Stimulated activated CD4-positive, alpha-beta T cell treated with anti-CD3 and anti-CD28 coated beads, Interleukin-1b, Interleukin-23, amount 100 ng/mL, for 48 hours (primary cell): ENCODE results near the gene GALNT16.

Experiments
- DNase-seq: peaks from one replicate; pipeline ENCODE4 v3.0.0-alpha.2; 2020

GALNT16 gene

GRCh38 chr14:69318241-69318640 is 58.3 kb downstream of the GALNT16 start:
- no peak for DNase-seq

DNA sequence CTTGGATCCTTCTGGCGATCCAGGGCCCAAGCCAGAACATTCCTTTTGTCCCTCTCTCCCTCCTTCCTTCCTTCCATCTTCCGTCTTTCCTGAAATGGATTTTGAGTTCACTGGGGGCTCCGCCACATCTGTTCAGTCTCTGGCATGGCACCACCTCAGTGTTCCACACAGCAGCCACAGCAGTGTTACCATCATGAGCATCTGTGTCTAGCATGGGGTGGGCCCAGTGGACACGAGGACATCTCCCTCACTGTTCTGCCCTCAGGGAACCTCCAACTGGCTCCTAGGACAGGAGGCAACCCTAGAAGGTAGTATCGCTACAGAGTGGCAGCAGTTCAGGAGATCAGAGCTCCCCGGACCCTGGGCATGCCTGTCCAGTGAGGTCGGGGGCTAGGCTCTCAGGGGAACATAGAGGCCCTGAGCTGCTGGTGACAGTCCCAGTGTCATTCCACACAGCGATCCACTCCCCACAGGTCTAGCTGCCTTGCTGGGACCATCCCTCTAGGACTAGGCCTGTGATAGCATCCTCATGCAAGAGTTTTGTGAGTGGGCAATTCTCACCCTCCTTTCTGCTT is 59.0 kb downstream of the GALNT16 start:
- DNase-seq: no peak

DNA sequence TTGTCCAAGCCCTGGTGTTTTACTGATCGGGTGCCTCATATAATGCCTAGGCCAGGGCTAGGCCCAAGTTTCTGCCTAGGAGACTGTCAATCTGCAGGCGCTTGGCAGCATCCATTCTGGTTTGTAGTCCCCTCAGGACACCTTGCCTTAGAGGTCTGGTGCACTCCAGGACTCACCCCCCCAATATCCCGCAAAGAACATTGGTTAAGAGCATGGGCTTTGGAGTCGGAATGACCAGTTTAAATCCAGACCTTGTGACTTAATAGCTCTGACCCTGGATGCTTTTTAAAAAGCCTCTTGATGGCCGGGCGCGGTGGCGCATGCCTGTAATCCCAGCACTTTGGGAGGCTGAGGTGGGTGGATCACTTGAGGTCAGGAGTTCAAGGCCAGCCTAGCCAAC is 60.0 kb downstream of the GALNT16 start:
- DNase-seq: no peak

DNA sequence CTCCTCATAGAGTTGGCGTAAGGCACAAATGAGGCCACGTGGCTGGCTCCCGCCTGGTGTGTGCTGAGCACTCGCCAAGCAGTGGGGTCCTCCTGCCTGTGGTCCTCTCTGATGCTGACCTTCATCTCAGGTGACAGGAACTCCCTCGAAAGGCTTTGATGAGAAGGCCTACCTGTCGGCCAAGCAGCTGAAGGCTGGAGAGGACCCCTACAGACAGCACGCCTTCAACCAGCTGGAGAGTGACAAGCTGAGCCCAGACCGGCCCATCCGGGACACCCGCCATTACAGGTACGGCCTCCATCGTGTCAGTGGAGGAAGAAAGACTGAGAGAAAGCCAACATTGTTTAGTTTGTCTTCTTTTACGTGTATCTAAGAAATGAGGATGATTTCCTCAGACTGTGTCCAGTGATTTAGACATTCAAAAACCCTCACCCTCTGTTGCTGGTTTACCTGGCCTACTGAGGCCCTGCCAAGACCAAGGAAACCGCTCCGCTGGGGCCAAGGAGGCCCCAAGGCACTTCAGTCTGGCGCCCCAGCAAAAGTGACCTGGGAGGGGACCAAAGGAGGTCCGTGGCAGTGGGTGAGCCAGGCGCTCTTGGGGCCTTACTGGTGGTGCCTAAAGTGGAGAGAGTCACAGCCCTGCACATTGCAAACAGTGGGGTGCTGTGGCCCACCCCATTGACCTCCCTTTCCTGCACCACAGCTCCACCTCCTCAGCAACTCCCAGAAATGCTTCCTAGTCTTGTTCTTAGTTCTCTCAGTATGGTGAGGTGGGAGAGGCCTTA is 60.8 kb downstream of the GALNT16 start:
- no peak for DNase-seq

DNA sequence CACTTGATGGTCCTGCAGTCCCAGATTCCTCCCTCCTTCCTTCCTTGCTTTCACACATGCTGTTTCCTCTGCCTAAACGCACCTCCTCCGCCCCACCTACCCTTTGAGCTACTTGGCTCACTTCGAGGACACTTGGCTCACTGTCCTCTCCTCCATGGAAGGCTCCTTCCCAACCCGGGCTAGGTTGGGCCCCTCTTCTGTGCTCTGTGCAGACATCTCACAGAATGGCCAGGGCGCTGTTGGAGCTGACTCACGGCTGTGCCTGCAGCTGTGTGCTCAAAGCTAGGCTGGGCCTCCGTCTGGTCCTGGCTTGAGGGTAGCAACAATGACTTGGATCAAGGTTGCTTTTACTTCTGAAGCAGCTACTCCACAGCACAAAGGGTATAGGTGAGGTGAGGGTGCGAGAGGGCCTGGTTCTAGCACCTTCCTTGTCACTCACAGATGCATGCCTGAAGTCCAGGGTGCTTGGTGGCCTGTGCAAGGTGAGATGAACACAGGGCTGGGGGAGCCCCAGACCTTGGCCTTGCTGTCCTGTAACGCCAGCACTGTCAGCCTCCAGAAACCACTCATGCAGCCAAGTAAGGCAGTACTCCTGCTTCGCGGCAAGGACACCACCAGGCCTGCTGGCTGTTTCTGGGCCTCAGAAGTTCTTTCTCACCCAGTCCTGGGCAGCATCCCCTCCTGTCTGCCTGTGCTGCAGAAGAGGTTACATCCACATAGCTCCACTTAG is 61.8 kb downstream of the GALNT16 start:
- DNase-seq: no peak

DNA sequence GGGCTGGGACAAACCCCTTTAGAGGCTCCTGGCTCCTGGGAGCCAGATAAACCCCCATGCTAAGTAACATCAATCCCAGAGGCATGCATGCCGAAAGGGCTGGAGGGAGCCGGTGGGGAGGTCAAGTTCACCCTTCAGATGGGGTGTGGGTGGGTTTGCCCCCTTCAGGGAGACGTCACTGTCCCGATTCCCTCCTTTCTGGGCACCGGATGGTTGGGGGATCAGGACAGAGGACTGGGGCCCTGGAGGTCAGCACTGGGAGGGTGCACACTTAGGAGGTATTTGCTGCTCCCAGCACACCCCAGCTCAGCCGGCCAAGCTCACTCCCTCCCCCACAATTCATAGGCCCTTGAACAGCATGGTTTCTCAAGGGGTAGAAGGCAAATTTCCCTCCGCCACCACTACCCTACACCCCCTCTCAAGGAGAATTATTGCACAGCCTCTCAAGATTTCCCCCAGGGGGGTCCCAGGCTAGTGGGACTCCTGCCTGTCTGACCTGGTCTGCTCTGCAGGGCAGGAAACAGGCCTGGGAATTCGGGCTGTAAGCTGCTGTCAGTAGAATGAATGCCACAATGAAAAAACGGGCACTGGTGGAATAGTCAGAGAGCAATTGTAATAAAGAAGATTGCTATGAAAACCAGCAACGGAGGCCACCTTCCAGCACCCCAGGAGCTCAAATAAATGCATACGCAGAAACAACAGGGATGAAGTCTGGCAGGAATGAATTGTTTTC is 63.5 kb downstream of the GALNT16 start:
- DNase-seq: no peak

DNA sequence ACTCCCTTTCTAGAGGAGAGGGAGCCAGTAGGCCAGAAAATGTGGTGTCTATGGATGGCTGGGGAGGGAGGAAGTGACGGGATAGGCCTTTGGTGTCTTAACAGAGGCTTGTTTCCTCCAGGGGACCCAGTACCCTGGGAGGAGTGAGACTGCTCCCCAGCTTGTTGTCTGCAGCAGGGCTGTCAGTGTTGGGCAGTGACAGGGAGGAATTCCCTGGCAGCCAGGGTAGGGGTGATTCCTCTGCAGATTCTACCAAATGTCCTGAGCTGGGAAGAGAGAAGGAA is 64.0 kb downstream of the GALNT16 start:
- DNase-seq: no peak

DNA sequence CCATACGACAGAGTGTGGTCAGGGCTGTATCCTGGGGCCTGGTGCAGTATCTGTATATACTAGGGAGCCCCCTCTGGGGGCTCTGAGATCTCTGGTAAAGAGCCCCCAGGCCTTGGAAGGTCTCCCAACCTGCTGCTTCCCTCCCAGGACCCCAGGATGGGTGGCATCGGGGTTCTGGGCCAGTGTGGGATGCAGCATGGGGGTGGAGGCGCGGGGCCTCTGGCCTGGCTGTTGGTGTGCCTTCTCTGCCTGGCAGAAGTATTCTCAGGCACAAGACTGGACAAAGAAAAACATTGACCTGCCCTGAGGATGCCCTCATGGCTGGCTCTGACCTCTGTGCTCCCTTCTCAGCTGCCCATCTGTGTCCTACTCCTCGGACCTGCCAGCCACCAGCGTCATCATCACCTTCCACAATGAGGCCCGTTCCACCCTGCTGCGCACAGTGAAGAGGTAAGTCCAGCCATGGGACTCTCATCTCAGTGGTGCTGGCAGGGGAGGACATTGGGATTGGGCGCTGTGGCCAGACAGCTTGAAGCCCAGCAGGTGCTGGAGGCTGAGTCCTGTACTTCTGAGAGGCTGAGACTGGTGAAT is 64.5 kb downstream of the GALNT16 start:
- no peak for DNase-seq

GRCh38 chr14:69325086-69325485 is 65.1 kb downstream of the GALNT16 start:
- no peak for DNase-seq

DNA sequence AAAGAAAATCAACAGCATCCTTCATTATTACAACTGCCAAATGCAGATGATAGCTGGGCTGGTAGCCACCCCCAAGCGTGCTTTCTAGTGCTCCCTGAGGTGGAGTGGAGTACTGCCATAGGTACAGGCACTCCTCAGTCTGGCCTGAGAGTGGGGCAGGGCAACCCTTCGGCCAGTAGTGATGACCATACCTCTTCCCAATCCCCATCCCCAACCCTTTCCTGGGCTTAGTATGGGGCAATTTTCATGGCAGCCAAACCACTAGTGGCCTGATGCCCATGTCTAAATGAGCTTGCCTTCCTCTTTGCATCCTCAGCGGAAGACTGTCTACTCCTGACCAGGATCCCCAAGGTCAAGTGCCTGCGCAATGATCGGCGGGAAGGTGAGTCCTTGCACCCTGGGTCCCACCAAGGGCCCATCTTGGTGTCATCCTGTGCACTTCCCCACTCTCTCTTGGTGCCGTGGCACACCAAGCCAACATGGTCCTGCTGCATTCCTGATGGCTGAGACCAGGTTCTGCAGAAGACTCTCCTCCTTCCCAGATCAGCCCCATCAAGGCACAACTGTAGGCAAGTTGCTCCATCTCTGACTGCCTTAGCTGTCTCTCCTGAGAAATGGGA is 65.8 kb downstream of the GALNT16 start:
- DNase-seq: no peak

DNA sequence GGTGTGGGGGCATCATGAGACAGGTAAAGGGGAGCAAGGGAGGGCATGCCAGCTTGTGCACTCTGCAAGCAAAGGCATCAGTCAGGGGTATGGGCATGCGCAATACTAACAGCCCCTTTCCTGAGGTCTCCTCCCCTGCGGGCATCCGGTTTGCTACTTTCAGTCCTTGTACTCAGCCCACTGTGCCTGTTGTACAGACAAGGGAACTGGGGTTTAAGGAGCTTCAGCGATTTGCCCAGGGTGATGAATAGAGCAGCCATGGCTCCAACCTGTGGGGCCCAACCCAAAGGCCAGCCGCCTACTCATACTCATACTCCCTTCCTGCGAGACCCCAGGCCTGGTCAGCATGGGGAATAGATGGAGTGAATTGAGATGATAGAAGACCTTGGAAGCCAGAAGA is 66.7 kb downstream of the GALNT16 start:
- DNase-seq: no peak

GRCh38 chr14:69327507-69327906 is 67.5 kb downstream of the GALNT16 start:
- no peak for DNase-seq

- DNase-seq: no peak
These were observed 68.4 kb downstream of the GALNT16 start for GRCh38 chr14:69328317-69328716.

GRCh38 chr14:69328765-69329164 is 68.8 kb downstream of the GALNT16 start:
- no peak for DNase-seq

GRCh38 chr14:69331206-69331605 is 71.2 kb downstream of the GALNT16 start:
- DNase-seq: no peak

- DNase-seq: no peak
These were observed 72.9 kb downstream of the GALNT16 start for GRCh38 chr14:69332782-69333395.

DNA sequence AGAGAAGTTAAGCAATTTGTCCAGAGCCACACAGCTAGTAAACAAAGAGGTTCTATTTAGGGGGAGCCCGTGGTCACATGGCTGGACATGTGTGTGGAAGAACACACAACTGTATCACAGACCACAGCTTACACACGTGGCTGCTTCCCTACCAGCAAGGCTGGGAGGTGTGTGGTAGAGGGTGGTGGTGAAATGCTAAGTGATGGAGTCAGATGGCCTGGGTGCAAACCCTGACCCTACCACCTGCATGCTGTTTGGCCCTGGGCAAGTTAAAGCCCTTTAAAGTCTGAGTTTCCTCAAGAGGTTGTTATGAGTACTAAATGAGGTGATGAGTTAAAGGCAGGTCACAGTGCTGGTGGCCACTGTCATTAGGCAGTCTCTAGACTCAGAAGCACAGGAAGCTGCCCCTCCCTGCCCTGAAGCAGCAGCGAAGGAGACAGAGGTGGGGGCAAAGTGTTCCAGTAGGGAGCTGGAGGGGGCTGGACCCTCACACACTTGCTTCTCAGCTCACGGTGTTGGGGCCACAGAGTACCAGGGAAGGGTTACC is 73.9 kb downstream of the GALNT16 start:
- DNase-seq: no peak

DNA sequence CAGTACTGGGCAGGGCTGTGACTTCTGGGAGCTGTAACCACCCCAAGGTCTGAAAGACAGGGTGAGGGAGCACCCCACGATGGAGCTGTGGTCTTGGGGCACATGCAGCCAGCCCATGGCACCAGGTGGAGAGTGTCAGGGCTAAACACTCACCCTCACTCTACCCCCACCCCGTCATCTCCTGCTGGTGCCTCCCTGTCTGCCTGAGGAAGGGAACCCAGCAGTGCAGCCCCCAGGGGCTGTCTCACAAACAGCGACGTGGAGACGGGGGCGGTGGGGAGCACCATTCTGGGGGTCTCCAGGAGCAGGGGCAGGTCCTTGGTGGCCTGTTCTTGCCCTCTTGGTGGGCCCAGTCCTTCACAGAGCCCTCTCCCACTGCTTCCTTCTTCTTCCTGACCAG is 74.6 kb downstream of the GALNT16 start:
- DNase-seq: no peak

DNA sequence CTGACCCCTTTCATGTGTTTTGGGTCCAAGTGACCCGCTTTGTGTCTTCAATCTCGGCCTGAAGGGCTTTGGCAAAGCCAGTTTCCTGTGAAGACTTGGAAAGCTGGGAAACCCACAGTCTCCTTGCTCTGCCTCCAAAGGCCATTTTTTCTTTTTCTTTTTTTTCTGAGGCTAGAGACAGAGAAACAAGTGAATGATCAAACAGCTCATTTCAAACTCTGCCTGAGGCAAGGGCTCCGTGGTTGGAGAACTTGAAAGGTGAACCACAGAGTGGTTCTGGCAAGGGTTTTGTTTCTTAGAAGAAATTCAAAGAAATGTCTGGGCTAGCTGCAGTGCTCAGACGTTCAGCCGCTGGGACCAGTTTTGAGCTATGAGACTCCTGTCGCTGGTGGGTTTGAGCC is 75.4 kb downstream of the GALNT16 start:
- no peak for DNase-seq

GRCh38 chr14:69337984-69338383 is 78.0 kb downstream of the GALNT16 start:
- no peak for DNase-seq

DNA sequence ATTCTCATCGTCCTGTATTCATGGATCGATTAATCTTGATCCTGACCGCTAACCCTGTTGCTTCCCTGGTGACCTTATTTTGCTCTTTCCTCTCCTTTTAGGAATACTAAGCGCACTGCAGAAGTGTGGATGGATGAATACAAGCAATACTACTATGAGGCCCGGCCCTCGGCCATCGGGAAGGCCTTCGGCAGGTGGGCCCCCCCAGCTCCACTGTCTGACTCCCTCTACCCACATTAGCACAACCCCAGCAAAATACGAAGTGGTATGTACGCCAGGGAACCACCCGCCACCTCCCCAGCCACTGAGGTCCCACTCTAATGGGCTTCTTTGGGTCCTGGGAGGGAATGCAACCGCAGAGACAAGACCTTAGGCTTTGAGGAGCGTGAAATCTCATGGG is 79.5 kb downstream of the GALNT16 start:
- DNase-seq: no peak

- no peak for DNase-seq
These were observed 83.1 kb downstream of the GALNT16 start for GRCh38 chr14:69342928-69343525.
